Measurements from ENCODE around the gene AREL1. TPM values are rescaled to one million over a fixed set of nuclear protein-coding genes. Genes with fewer than 3 reads are reported as not detected.

Gene AREL1
- total RNA-seq, 2 donors from 2014 or later = 14.8 to 51.2 TPM

- intact Hi-C loops (cut with DNase I) = no loop called here
- Histone ChIP-seq H3K27ac (no peak overlapping the region), H3K36me3 (no peaks in the 10 kb centered on the region), H3K4me3 (no peak overlapping the region), H3K4me1 (replicated peaks) (no peaks in the 10 kb centered on the region), H3K9me3 (no peaks in the 10 kb centered on the region), H3K27me3 (replicated peaks; ENCODE audit: insufficient read depth) (no peaks in the 10 kb centered on the region)
- TF ChIP-seq CTCF (IDR thresholded peaks at IDR 0.05) (no peak), POLR2AphosphoS5 (IDR thresholded peaks at IDR 0.05) (no peak), POLR2A (IDR thresholded peaks at IDR 0.05) (no peak)
- DNase-seq (ENCODE audit: low spot score) = no peak
- 80% methylated on average over 10 of the region's 10 CpGs for WGBS
Measured at GRCh38 chr14:74636424-74637177, 76.3 kb downstream of the AREL1 start.

- DNase-seq (ENCODE audit: low spot score) = no peak
Measured at GRCh38 chr14:74635847-74636246, 77.0 kb downstream of the AREL1 start.

GRCh38 chr14:74634964-74635363 is 77.9 kb downstream of the AREL1 start:
- Histone ChIP-seq H3K36me3 (no peaks in the 10 kb centered on the region), H3K27me3 (replicated peaks; ENCODE audit: insufficient read depth) (no peaks in the 10 kb centered on the region), H3K9me3 (no peaks in the 10 kb centered on the region), H3K4me1 (replicated peaks) (no peaks in the 10 kb centered on the region), H3K4me3 (no peak overlapping the region), H3K27ac (no peak overlapping the region)
- 72% methylated on average over 2 of the region's 2 CpGs for WGBS
- TF ChIP-seq CTCF (IDR thresholded peaks at IDR 0.05) (no peak), POLR2A (IDR thresholded peaks at IDR 0.05) (no peak), POLR2AphosphoS5 (IDR thresholded peaks at IDR 0.05) (no peak)
- no peak for DNase-seq (ENCODE audit: low spot score)
- intact Hi-C loops (cut with DNase I) = no loop called here

More at GRCh38 chr14:74635847-74636246, 77.0 kb downstream of the AREL1 start:
- Histone ChIP-seq H3K4me3 (no peak overlapping the region), H3K36me3 (no peaks in the 10 kb centered on the region), H3K27ac (no peak overlapping the region), H3K9me3 (no peaks in the 10 kb centered on the region), H3K4me1 (replicated peaks) (no peaks in the 10 kb centered on the region), H3K27me3 (replicated peaks; ENCODE audit: insufficient read depth) (no peaks in the 10 kb centered on the region)
- TF ChIP-seq POLR2A (IDR thresholded peaks at IDR 0.05) = no peak
- TF ChIP-seq POLR2AphosphoS5 (IDR thresholded peaks at IDR 0.05) = no peak
- TF ChIP-seq CTCF (IDR thresholded peaks at IDR 0.05) = no peak
- intact Hi-C loops (cut with DNase I) = no loop called here
- WGBS = 80% methylated on average over 3 of the region's 3 CpGs

GRCh38 chr14:74634481-74634880 is 78.4 kb downstream of the AREL1 start:
- whole genome bisulfite sequencing = 90% methylated on average over 1 of the region's 1 CpG
- H3K36me3 ChIP-seq = no peaks in the 10 kb centered on the region
- no peak overlapping the region for H3K4me3 ChIP-seq
- H3K27ac ChIP-seq = no peak overlapping the region
- intact Hi-C loops (cut with DNase I) = no loop called here
- H3K27me3 ChIP-seq (replicated peaks; ENCODE audit: insufficient read depth) = no peaks in the 10 kb centered on the region
- DNase-seq (ENCODE audit: low spot score) = no peak
- no peaks in the 10 kb centered on the region for H3K9me3 ChIP-seq
- TF ChIP-seq CTCF (IDR thresholded peaks at IDR 0.05) (no peak), POLR2AphosphoS5 (IDR thresholded peaks at IDR 0.05) (no peak), POLR2A (IDR thresholded peaks at IDR 0.05) (no peak)
- no peaks in the 10 kb centered on the region for H3K4me1 ChIP-seq (replicated peaks)

All from prostate gland (tissue), 2 donors.